Motor neuron (in vitro differentiated cells): ENCODE measurements around the gene HOXB1. TPM values are rescaled to one million over a fixed set of nuclear protein-coding genes. Genes with fewer than 3 reads are reported as not detected.

Experiments used
- ATAC-seq, 8 experiments: fragments of 200-7000 bp; cut with Tn5 transposase; replicated peaks in 6 of 8; 2 replicates each; pipeline ENCODE4 v1.8.0; 2021; ENCODE audit warnings: mild to moderate bottlenecking in 8 of 8, moderate library complexity in 8 of 8
- H3K27ac ChIP-seq, 2 donors: fragments of 250-450 bp; sonication (Bioruptor Pico); 2 replicates each; pipeline ENCODE4 v1.9.0; 2021; ENCODE audit warnings: antibody characterized with exemption in 2 of 2, mild to moderate bottlenecking in 2 of 2, moderate library complexity in 1 of 2
- H3K4me1 ChIP-seq, 2 donors: fragments of 250-450 bp; sonication (Bioruptor Pico); replicated peaks in 1 of 2; 2 replicates each; pipeline ENCODE4 v1.6.1; 2021; ENCODE audit warnings: antibody characterized with exemption in 2 of 2, mild to moderate bottlenecking in 2 of 2, moderate library complexity in 1 of 2
- H3K4me3 ChIP-seq, 5 donors: fragments of 250-450 bp; sonication (Bioruptor Pico); 2 replicates each; pipeline ENCODE4 v1.9.0; 2021; ENCODE audit warnings: antibody characterized with exemption in 5 of 5, mild to moderate bottlenecking in 5 of 5, moderate library complexity in 4 of 5
- WGBS, 10 experiments: fragments of 450-650 bp; shearing (Covaris generic); methylation state at CpG; one replicate each; pipeline ENCODE4 v1.0.0; 2022; 5-methylcytosine and 5-hydroxymethylcytosine counted together
- in situ Hi-C, 9 experiments: fragments of 400-800 bp; cut with MboI; loops; one replicate each; pipeline ENCODE4 v1.15.0; 2021; ENCODE audit warnings: low sequenced_read_pairs in 9 of 9, low pct_unique_long_range_greater_than_20kb in 2 of 9; ENCODE audit not compliant: unreplicated experiment in 9 of 9
- total RNA-seq, 8 experiments: library from RNA; unstranded; fragments of 300-600 nt; gene quantifications; 2 replicates each; pipeline versions ENCODE4 v1.2.3 to v1.2.4, GENCODE V29; 2022

The HOXB1 gene
- total RNA-seq, 8 experiments from 2014 or later = 0.22 to 38.7 (median 2.0) TPM

DNA sequence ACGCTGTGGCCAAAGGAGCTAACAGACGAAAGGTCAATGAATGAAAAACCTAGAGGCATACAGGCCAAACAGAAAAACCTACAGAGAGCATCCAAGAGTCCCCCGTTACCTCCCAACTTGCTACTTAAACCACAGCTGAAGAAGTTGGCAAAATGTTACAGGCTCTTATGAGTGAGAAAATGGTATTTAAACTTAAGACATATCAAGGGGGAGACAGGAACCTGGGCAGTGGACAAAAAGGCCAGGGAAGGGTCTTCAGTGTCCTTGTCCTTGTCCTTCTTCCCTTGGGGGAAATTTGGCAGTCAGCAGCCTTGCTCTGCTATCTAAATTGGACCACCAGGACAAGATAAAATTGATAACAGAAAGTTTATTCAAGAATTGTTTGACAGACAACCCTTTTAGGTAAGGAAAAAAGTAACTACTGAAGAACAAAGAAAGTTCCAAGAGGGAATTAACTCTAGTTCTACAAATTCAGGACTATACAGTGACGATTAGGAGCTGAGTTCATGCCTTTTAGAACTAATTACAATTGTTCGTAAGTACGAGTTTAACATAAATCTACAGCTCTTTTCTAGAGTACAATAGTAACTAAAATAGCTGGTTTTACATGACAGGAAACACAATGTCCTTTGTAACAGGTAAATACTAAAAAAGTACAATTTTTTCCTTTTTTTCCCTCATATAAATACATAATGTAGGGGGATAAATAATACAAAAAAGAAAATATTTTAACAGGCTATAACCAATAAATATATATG is 17.9 kb upstream of the HOXB1 start:
- in situ Hi-C loops = no loop called here
- Histone ChIP-seq H3K4me3 (peak overlapping the region in 4 of 5 donors; percentile 12 to 56 (median 22)), H3K27ac (peak overlapping the region; percentile 64 to 67), H3K4me1 (peaks cover 78 to 85% of the 10 kb centered on the region in 2 donors)
- WGBS, 10 experiments = 0 to 75% (median 19%) methylated on average over 1 to 6 of the region's 6 CpGs
- no peak for ATAC-seq

- H3K27ac ChIP-seq = peak overlapping the region; percentile 64 to 96
- peaks cover 71 to 77% of the 10 kb centered on the region in 2 donors for H3K4me1 ChIP-seq
- 0 to 40% (median 3%) methylated on average over 6 to 17 of the region's 24 CpGs for WGBS, 10 experiments
- ATAC-seq = no peak
- H3K4me3 ChIP-seq = peak overlapping the region; percentile 12 to 56 (median 25)
- in situ Hi-C loops = no loop called here
Observed at GRCh38 chr17:48547808-48548522, 17.2 kb upstream of the HOXB1 start.

GRCh38 chr17:48546924-48547807 is 16.4 kb upstream of the HOXB1 start:
- peak overlapping the region; percentile 96 to 99 for H3K27ac ChIP-seq
- ATAC-seq = peak in 3 of 8 experiments; percentile 6 to 10 (median 7)
- H3K4me3 ChIP-seq = peak overlapping the region; percentile 12 to 56 (median 25)
- H3K4me1 ChIP-seq = peaks cover 63 to 69% of the 10 kb centered on the region in 2 donors
- in situ Hi-C loops = no loop called here
- 0 to 33% (median 13%) methylated on average over 1 to 7 of the region's 10 CpGs for whole genome bisulfite sequencing, 10 experiments

- ATAC-seq = peak in 1 of 8 experiments; percentile 3
- H3K4me1 ChIP-seq = peaks cover 55 to 61% of the 10 kb centered on the region in 2 donors
Observed at GRCh38 chr17:48546137-48546923, 15.5 kb upstream of the HOXB1 start.

GRCh38 chr17:48545539-48545938 is 14.7 kb upstream of the HOXB1 start:
- H3K4me1 ChIP-seq = peaks cover 49 to 60% of the 10 kb centered on the region in 2 donors
- in situ Hi-C loops = no loop called here
- H3K4me3 ChIP-seq = peak overlapping the region; percentile 56 to 93 (median 80)
- ATAC-seq = no peak
- WGBS, 10 experiments = 43 to 100% (median 50%) methylated on average over 1 of the region's 1 CpG; no CpG with 5 or more reads in 7 of the 10 experiments
- H3K27ac ChIP-seq = peak overlapping the region; percentile 96 to 99

More at GRCh38 chr17:48546137-48546923, 15.5 kb upstream of the HOXB1 start:
- in situ Hi-C loops = no loop called here
- 0 to 66% (median 3%) methylated on average over 2 to 7 of the region's 10 CpGs; no CpG with 5 or more reads in 1 of the 10 experiments for WGBS, 10 experiments
- H3K27ac ChIP-seq = peak overlapping the region; percentile 96 to 99
- peak overlapping the region; percentile 8 to 56 (median 25) for H3K4me3 ChIP-seq

GRCh38 chr17:48545022-48545375 is 14.2 kb upstream of the HOXB1 start, which contains the start of gene HOXB2:
Gene HOXB2, minus strand, starts transcription at chr17:48545109. Its CDS starts 198 bp downstream, at chr17:48544911.
- peak within 1 kb of the TSS; percentile 56 to 93 (median 80) for H3K4me3 ChIP-seq
- 0 to 53% (median 2%) methylated on average over 1 to 7 of the region's 12 CpGs; no CpG with 5 or more reads in 1 of the 10 experiments for WGBS, 10 experiments
- ATAC-seq = peak in 7 of 8 experiments; percentile 2 to 44 (median 26)
- in situ Hi-C loops = no loop called here
- H3K27ac ChIP-seq = peak within 1 kb of the TSS; percentile 96 to 99
- peaks cover 49 to 60% of the 10 kb centered on the region in 2 donors for H3K4me1 ChIP-seq

DNA sequence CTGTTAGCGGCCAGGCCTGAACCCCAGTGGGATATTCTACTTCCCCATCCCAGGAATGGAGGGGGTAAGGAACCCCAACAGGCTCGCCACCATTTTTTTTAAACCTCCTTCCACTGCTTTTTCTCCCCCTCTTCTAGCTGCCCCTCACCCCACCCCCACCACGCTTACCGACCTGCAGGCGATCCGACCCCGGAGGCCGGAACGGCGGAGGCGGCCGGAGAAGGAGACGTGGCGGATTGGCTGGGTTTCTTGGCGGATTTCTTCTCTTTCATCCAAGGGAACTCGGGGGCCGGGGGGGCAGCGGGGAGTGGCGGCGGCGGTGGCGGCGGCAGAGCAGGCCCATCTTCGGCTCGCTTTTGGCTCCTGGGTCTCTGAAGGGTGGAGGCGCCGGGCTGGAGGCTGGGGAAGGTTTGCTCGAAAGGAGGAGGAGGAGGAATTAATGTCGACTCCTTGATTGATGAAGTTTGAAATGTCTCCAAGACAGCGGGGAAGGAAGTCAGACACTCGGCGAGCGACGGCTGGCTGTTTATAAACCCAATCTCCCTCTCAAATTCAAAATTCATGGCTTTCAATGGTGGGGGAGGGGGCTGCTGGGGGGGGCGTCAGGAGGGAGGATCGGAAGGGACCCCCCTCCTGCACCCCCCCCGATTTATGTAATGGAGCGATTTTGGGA is 13.7 kb upstream of the HOXB1 start:
- in situ Hi-C loops = no loop called here
- 0% methylated on average over 1 to 5 of the region's 38 CpGs; no CpG with 5 or more reads in 8 of the 10 experiments for WGBS, 10 experiments
- peak; percentile 8 to 28 (median 16) for ATAC-seq
- peak overlapping the region; percentile 96 to 99 for H3K27ac ChIP-seq
- peak overlapping the region; percentile 56 to 93 (median 80) for H3K4me3 ChIP-seq
- H3K4me1 ChIP-seq = peaks cover 46 to 60% of the 10 kb centered on the region in 2 donors

DNA sequence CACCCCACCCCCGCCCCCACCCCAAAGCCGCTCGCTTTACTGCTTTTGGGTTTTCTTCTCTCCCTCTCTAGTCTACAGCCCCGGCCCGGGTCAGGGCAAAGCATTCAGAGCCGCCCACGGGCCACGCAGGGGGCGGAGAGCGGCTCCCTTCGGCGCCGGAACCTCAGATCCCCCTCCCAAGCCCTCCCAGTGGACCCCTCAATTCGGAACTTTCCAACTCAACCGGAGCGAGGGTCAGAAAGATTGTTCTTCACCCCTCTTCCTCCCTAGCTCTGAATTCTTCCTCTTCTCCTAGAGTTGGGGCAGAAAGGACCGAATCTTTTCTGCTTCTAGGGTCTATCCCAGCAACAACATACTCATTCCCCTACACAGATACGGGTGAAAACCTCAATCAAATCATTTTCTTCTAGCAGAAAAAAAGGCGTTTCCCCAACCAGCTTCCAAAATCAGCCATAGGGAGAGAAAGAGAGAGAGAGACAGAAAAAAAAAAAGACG is 13.1 kb upstream of the HOXB1 start:
- Histone ChIP-seq H3K4me3 (peak overlapping the region; percentile 56 to 93 (median 80)), H3K4me1 (peaks cover 45 to 60% of the 10 kb centered on the region in 2 donors), H3K27ac (peak overlapping the region; percentile 96 to 99)
- 0% methylated on average over 1 to 9 of the region's 20 CpGs; no CpG with 5 or more reads in 5 of the 10 experiments for WGBS, 10 experiments
- ATAC-seq = peak in 5 of 8 experiments; percentile 0 to 8 (median 5)
- in situ Hi-C loops = no loop called here

DNA sequence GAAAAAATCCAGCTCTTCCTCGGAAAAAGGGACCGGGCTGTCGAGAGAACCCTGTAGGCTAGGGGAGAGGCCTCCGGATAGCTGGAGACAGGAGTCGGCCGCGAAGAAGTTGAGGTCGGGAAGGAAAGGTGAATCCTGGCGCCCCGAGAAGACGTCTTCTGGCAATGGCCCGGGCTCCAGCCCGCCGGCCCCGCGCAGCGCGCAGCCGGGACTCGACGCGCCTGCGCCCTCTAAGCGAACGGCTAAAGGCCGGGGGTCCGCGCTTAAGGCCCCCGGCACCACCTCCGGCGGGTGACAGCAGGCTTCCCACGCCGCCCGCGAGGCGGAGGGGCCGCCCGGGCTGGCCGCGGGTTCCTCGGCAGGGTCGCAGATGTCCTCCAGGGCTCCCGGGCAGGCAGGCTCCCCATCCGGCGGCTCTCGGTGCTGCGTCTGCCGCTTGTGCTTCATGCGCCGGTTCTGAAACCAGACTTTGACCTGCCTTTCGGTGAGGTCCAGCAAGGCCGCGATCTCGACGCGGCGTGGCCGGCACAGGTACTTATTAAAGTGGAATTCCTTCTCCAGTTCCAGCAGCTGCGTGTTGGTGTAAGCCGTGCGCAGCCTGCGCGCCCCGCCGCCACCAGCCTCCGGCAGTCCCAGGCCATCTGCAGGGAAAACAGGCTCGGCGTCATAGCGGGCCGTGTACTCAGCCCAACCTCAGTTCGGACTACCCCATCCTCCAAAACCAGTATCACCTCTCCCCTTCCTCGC is 12.5 kb upstream of the HOXB1 start:
- peak overlapping the region; percentile 96 to 99 for H3K27ac ChIP-seq
- ATAC-seq = peak in 7 of 8 experiments; percentile 8 to 26 (median 20)
- in situ Hi-C loops = no loop called here
- H3K4me3 ChIP-seq = peak overlapping the region; percentile 56 to 93 (median 80)
- peaks cover 40 to 60% of the 10 kb centered on the region in 2 donors for H3K4me1 ChIP-seq
- 0% methylated on average over 1 to 21 of the region's 72 CpGs; no CpG with 5 or more reads in 2 of the 10 experiments for WGBS, 10 experiments

DNA sequence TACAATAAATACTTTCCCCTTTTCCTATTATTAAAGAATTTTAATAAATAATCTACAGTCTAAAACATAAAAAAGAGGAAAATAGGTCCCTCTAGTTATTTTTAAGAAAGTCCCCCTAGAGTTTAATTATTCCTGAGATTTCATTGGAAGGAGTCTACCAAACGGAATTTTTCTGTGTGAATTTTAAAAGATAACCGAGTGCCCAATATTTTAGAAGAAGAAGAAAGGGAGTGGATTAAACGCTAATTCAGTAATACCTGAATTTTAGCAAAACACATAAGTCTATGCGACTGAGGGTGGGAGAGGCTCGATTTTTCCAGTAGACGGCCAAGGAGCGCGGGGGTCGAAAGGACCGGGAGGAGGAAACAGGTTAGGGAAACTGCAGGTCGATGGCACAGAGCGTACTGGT is 11.9 kb upstream of the HOXB1 start:
- Histone ChIP-seq H3K27ac (peak overlapping the region; percentile 96 to 99), H3K4me3 (peak overlapping the region; percentile 56 to 93 (median 80)), H3K4me1 (peaks cover 39 to 56% of the 10 kb centered on the region in 2 donors)
- in situ Hi-C loops = no loop called here
- 0 to 4% (median 0%) methylated on average over 3 to 12 of the region's 12 CpGs for WGBS, 10 experiments
- ATAC-seq = no peak
